Natural killer cell (primary cell): ENCODE data around the gene PRAMEF14. TPM values are rescaled to one million over a fixed set of nuclear protein-coding genes. Genes with fewer than 3 reads are reported as not detected.
"Not testable (repeated sequence)": the region's sequence is repeated elsewhere in the genome, so short reads cannot be mapped to it uniquely, and the experiment has no call there.

Experiments used
- ATAC-seq, 3 donors: fragments of 150-1000 bp in 2 of 3; fragments of 200-7000 bp in 1 of 3; cut with Tn5 transposase; 1 replicate in 1 of 3; 2 replicates in 2 of 3; pipeline ENCODE4 v1.10.0; 2021; ENCODE audit warnings: mild to moderate bottlenecking in 2 of 3, moderate library complexity in 2 of 3
- DNase-seq, 2 donors: peaks; one replicate each; pipeline versions ENCODE4 v3.0.0 to v3.0.0-alpha.2; 2013 to 2021; ENCODE audit warnings: mixed read lengths in 1 of 2
- H3K27ac ChIP-seq: one replicate; pipeline ENCODE4 v1.5.1; 2013; ENCODE audit warnings: mild to moderate bottlenecking, low read length
- H3K27me3 ChIP-seq: one replicate; pipeline ENCODE4 v1.6.1; 2013; ENCODE audit warnings: low read length; ENCODE audit not compliant: control insufficient read depth, insufficient read depth
- H3K36me3 ChIP-seq: one replicate; pipeline ENCODE4 v1.6.1; 2013; ENCODE audit warnings: low read length; ENCODE audit not compliant: control insufficient read depth, insufficient read depth
- H3K4me1 ChIP-seq: one replicate; pipeline ENCODE4 v1.6.1; 2013; ENCODE audit warnings: low read length; ENCODE audit not compliant: control insufficient read depth, insufficient read depth
- H3K4me3 ChIP-seq: one replicate; pipeline ENCODE4 v1.5.1; 2013; ENCODE audit warnings: low read length
- H3K9me3 ChIP-seq: one replicate; pipeline ENCODE4 v1.6.1; 2013; ENCODE audit warnings: low read length; ENCODE audit not compliant: control insufficient read depth, insufficient read depth
- H3K27ac Mint-ChIP-seq, 2 donors: one replicate each; pipeline ENCODE4 v1.8.0; 2022; ENCODE audit warnings: mild to moderate bottlenecking in 2 of 2, mixed read lengths in 2 of 2, moderate library complexity in 1 of 2
- H3K27me3 Mint-ChIP-seq, 2 donors: one replicate each; pipeline ENCODE4 v1.8.0; 2022; ENCODE audit warnings: low read depth in 2 of 2, mixed read lengths in 2 of 2
- H3K36me3 Mint-ChIP-seq: one replicate; pipeline ENCODE4 v1.8.0; 2022; ENCODE audit warnings: mixed read lengths
- H3K4me1 Mint-ChIP-seq, 2 donors: one replicate each; pipeline ENCODE4 v1.8.0; 2022; ENCODE audit warnings: mixed read lengths in 2 of 2
- H3K4me3 Mint-ChIP-seq: one replicate; pipeline ENCODE4 v1.8.0; 2022; ENCODE audit warnings: mild to moderate bottlenecking, moderate library complexity, mixed read lengths
- H3K9me3 Mint-ChIP-seq, 2 donors: one replicate each; pipeline ENCODE4 v1.8.0; 2022; ENCODE audit warnings: mixed read lengths in 2 of 2
- WGBS: methylation state at CpG from one replicate; pipeline ENCODE4 v1.1.7; 2013; ENCODE audit warnings: missing lambda C conversion rate; ENCODE audit not compliant: insufficient coverage; 5-methylcytosine and 5-hydroxymethylcytosine counted together
- intact Hi-C: fragments of 100-400 bp; cut with micrococcal nuclease; formaldehyde crosslinking; loops from one replicate; pipeline ENCODE4 v1.14.2; 2022
- total RNA-seq, 4 donors: library from RNA; stranded (reverse); fragments of 120-200 nt in 1 of 4; gene quantifications; one replicate each; pipeline versions ENCODE4 v1.2.3 to v1.2.4, GENCODE V29; 2013 to 2022

The PRAMEF14 gene, protein sequence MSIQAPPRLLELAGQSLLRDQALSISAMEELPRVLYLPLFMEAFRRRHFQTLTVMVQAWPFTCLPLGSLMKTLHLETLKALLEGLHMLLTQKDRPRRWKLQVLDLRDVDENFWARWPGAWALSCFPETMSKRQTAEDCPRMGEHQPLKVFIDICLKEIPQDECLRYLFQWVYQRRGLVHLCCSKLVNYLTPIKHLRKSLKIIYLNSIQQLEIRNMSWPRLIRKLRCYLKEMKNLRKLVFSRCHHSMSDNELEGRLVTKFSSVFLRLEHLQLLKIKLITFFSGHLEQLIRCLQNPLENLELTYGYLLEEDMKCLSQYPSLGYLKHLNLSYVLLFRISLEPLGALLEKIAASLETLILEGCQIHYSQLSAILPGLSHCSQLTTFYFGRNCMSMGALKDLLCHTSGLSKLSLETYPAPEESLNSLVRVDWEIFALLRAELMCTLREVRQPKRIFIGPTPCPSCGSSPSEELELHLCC
- total RNA-seq: not detected
- not detected for total RNA-seq (2013)

GRCh38 chr1:13347034-13347433 lies at the start of gene PRAMEF14:
Gene PRAMEF14, minus strand, starts transcription at chr1:13347134. Its CDS starts 1,820 bp downstream, at chr1:13345314.
- H3K36me3 ChIP-seq, DNase-seq, H3K4me1 Mint-ChIP-seq, H3K4me1 ChIP-seq, H3K27ac ChIP-seq, H3K9me3 Mint-ChIP-seq, H3K27ac Mint-ChIP-seq, ATAC-seq, H3K27me3 ChIP-seq, H3K9me3 ChIP-seq, H3K27me3 Mint-ChIP-seq, H3K4me3 Mint-ChIP-seq, intact Hi-C loops, H3K36me3 Mint-ChIP-seq, H3K4me3 ChIP-seq: not testable (repeated sequence)
- no CpG with 5 or more reads among the region's 7 CpGs for whole genome bisulfite sequencing

DNA sequence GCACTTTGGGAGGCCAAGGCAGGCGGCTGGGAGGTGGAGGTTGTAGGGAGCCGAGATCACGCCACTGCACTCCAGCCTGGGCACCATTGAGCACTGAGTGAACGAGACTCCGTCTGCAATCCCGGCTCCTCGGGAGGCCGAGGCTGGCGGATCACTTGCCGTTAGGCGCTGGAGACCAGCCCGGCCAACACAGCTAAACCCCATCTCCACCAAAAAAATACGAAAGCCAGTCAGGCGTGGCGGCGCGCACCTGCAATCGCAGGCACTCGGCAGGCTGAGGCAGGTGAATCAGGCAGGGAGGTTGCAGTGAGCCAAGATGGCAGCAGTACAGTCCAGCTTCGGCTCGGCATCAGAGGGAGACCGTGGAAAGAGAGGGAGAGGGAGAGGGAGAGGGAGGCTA lies 48.4 kb upstream of the PRAMEF14 start:
- H3K27me3 Mint-ChIP-seq, H3K9me3 Mint-ChIP-seq, H3K27me3 ChIP-seq, H3K4me1 ChIP-seq, intact Hi-C loops, DNase-seq, H3K4me3 ChIP-seq, H3K4me1 Mint-ChIP-seq, H3K9me3 ChIP-seq, H3K36me3 ChIP-seq, H3K36me3 Mint-ChIP-seq, H3K4me3 Mint-ChIP-seq, H3K27ac Mint-ChIP-seq, ATAC-seq, H3K27ac ChIP-seq: not testable (repeated sequence)
- 97% methylated on average over 21 of the region's 22 CpGs for WGBS

DNA sequence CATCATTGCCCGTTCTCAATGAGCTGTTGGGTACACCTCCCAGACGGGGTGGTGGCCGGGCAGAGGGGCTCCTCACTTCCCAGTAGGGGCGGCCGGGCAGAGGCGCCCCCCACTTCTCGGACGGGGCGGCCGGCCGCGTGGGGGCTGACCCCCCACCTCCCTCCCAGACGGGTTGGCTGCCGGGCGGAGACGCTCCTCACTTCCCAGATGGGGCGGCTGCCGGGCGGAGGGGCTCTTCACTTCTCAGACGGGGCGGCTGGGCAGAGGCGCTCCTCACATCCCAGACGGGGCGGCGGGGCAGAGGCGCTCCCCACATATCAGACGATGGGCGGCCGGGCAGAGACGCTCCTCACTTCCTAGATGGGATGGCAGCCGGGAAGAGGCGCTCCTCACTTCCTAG lies 47.8 kb upstream of the PRAMEF14 start:
- ATAC-seq, H3K27ac ChIP-seq, H3K4me1 Mint-ChIP-seq, H3K4me3 ChIP-seq, H3K9me3 ChIP-seq, intact Hi-C loops, H3K4me3 Mint-ChIP-seq, H3K9me3 Mint-ChIP-seq, H3K36me3 ChIP-seq, H3K27me3 ChIP-seq, DNase-seq, H3K36me3 Mint-ChIP-seq, H3K4me1 ChIP-seq, H3K27ac Mint-ChIP-seq: not testable (repeated sequence)
- peaks cover 0 to 11% of the 10 kb centered on the region in 2 donors for H3K27me3 Mint-ChIP-seq
- WGBS: 95% methylated on average over 27 of the region's 32 CpGs

- H3K4me3 ChIP-seq, H3K27me3 ChIP-seq, H3K36me3 Mint-ChIP-seq, H3K27ac Mint-ChIP-seq, ATAC-seq, H3K9me3 ChIP-seq, intact Hi-C loops, H3K4me1 ChIP-seq, H3K36me3 ChIP-seq, H3K4me1 Mint-ChIP-seq, H3K4me3 Mint-ChIP-seq, DNase-seq, H3K9me3 Mint-ChIP-seq, H3K27ac ChIP-seq: not testable (repeated sequence)
- WGBS: 79% methylated on average over 7 of the region's 7 CpGs
- H3K27me3 Mint-ChIP-seq: peaks cover 0 to 11% of the 10 kb centered on the region in 2 donors
Observed at GRCh38 chr1:13393004-13393403, 46.1 kb upstream of the PRAMEF14 start.

GRCh38 chr1:13389332-13389731 lies 42.4 kb upstream of the PRAMEF14 start, which contains the start of gene PRAMEF17:
Gene PRAMEF17, plus strand, starts transcription at chr1:13389632. Its CDS starts 26 bp downstream, at chr1:13389658.
- H3K9me3 Mint-ChIP-seq, intact Hi-C loops, ATAC-seq, H3K4me3 Mint-ChIP-seq, H3K27ac Mint-ChIP-seq, H3K27ac ChIP-seq, H3K4me1 ChIP-seq, H3K9me3 ChIP-seq, DNase-seq, H3K36me3 ChIP-seq, H3K4me3 ChIP-seq, H3K36me3 Mint-ChIP-seq, H3K4me1 Mint-ChIP-seq, H3K27me3 ChIP-seq: not testable (repeated sequence)
- H3K27me3 Mint-ChIP-seq: peaks cover 3 to 15% of the 10 kb centered on the region in 2 donors

DNA sequence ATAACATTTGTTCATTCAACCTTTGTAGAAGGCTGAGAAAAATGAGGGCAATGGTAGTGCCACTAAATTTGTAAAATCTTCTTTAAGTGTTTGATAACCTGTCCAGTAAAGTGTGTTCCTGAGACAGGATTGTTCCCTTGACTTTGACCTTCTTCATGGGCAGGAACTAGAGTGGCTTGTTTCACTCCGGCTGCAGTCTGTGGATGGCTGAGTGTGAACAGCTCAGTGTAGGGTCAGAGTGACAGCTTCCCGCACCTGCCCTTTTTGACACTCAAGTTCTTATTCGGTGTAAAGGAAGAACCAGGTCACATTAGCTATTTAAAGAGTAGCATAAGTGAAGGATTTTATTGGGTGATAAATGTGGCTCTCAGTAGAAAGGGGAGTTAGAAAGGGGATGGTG lies 33.4 kb upstream of the PRAMEF14 start:
- H3K36me3 Mint-ChIP-seq, H3K36me3 ChIP-seq, ATAC-seq, H3K4me1 ChIP-seq, intact Hi-C loops, H3K27me3 Mint-ChIP-seq, H3K4me3 ChIP-seq, H3K27me3 ChIP-seq, H3K27ac ChIP-seq, H3K27ac Mint-ChIP-seq, H3K9me3 ChIP-seq, DNase-seq, H3K4me1 Mint-ChIP-seq, H3K4me3 Mint-ChIP-seq, H3K9me3 Mint-ChIP-seq: not testable (repeated sequence)
- 95% methylated on average over 2 of the region's 3 CpGs for WGBS

DNA sequence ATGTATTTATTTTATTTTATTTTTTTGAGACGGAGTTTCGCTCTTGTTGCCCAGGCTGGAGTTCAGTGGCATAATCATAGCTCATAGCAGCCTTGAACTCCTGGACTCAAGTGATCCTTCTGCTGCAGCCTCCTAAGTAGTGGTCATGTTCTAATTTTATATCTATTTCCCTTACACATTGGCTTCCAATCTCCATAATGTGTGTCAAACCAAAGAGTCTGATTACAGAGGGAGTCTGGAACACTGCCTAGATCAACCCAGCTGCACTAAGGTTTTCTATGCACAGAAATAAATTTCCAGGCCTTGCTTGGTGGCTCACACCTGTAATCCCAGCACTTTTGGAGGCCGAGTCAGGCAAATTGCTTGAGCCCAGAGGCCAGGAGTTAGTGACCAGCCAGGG lies 32.0 kb upstream of the PRAMEF14 start:
- not testable (repeated sequence) for H3K27me3 Mint-ChIP-seq, H3K4me3 ChIP-seq, H3K9me3 ChIP-seq, H3K9me3 Mint-ChIP-seq, DNase-seq, H3K4me3 Mint-ChIP-seq, H3K4me1 Mint-ChIP-seq, H3K4me1 ChIP-seq, ATAC-seq, H3K36me3 Mint-ChIP-seq, H3K27ac ChIP-seq, H3K27me3 ChIP-seq, H3K36me3 ChIP-seq, H3K27ac Mint-ChIP-seq
- intact Hi-C loops: loop anchor here (10.0 kb wide), 1 partner anchor 154 kb away; the partner anchor contains the start of gene PRAMEF18
- 89% methylated on average over 1 of the region's 3 CpGs for WGBS

- H3K27me3 ChIP-seq, ATAC-seq, H3K4me1 ChIP-seq, H3K27ac ChIP-seq, H3K9me3 Mint-ChIP-seq, H3K27me3 Mint-ChIP-seq, intact Hi-C loops, H3K36me3 ChIP-seq, DNase-seq, H3K36me3 Mint-ChIP-seq, H3K9me3 ChIP-seq, H3K4me3 ChIP-seq, H3K4me1 Mint-ChIP-seq, H3K4me3 Mint-ChIP-seq, H3K27ac Mint-ChIP-seq: not testable (repeated sequence)
- WGBS: 75% methylated on average over 2 of the region's 4 CpGs
Observed at GRCh38 chr1:13368544-13368943, 21.6 kb upstream of the PRAMEF14 start.
